HG02852 (cell line): Measurements from ENCODE around the gene CCL26.
"Not testable (repeated sequence)": the region's sequence is repeated elsewhere in the genome, so short reads cannot be mapped to it uniquely, and the experiment has no call there.

Experiments used
- ATAC-seq: cut with Tn5 transposase; IDR thresholded peaks from one replicate; pipeline ENCODE4 v1.9.1; 2021; ENCODE audit warnings: mild to moderate bottlenecking, moderate library complexity; ENCODE audit not compliant: unreplicated experiment

The CCL26 gene

GRCh38 chr7:75793676-75794075, 21.7 kb upstream of the CCL26 start:
- no peak for ATAC-seq

- ATAC-seq: not testable (repeated sequence)
Measured at GRCh38 chr7:75792567-75792966, 20.6 kb upstream of the CCL26 start.

GRCh38 chr7:75789361-75789924, 17.4 kb upstream of the CCL26 start:
- ATAC-seq: no peak

- not testable (repeated sequence) for ATAC-seq
Measured at GRCh38 chr7:75788154-75788847, 16.3 kb upstream of the CCL26 start.

GRCh38 chr7:75783058-75783457, 11.0 kb upstream of the CCL26 start:
- ATAC-seq: not testable (repeated sequence)

GRCh38 chr7:75780647-75781273, 8.7 kb upstream of the CCL26 start:
- ATAC-seq: not testable (repeated sequence)

GRCh38 chr7:75779516-75779915, 7.5 kb upstream of the CCL26 start:
- ATAC-seq: not testable (repeated sequence)

GRCh38 chr7:75779035-75779434, 7.0 kb upstream of the CCL26 start:
- ATAC-seq: not testable (repeated sequence)

- no peak for ATAC-seq
Measured at GRCh38 chr7:75776295-75776971, 4.4 kb upstream of the CCL26 start.

- not testable (repeated sequence) for ATAC-seq
Measured at GRCh38 chr7:75773958-75774357, 1.9 kb upstream of the CCL26 start.

GRCh38 chr7:75771224-75771623, 787 bp downstream of the CCL26 start:
- no peak for ATAC-seq

GRCh38 chr7:75762350-75762917, 9.6 kb downstream of the CCL26 start:
- ATAC-seq: no peak

GRCh38 chr7:75761801-75762200, 10.2 kb downstream of the CCL26 start:
- not testable (repeated sequence) for ATAC-seq

- no peak for ATAC-seq
Measured at GRCh38 chr7:75758491-75758890, 13.5 kb downstream of the CCL26 start.

GRCh38 chr7:75757860-75758259, 14.2 kb downstream of the CCL26 start:
- ATAC-seq: no peak

- ATAC-seq: no peak
Measured at GRCh38 chr7:75756991-75757676, 14.9 kb downstream of the CCL26 start.

- no peak for ATAC-seq
Measured at GRCh38 chr7:75756206-75756990, 15.6 kb downstream of the CCL26 start.

- ATAC-seq: no peak
Measured at GRCh38 chr7:75743455-75743859, 28.6 kb downstream of the CCL26 start.

- ATAC-seq: no peak
Measured at GRCh38 chr7:75740846-75741497, 31.0 kb downstream of the CCL26 start.
